Adrenal gland (tissue), 12 donors: ENCODE measurements around the gene PRELP. TPM values are rescaled to one million over a fixed set of nuclear protein-coding genes. Genes with fewer than 3 reads are reported as not detected.

ENCODE experiments used
- DNase-seq, 7 donors: peaks; one replicate each; pipeline ENCODE4 v3.0.0-alpha.2; 2019 to 2020
- H3K27ac ChIP-seq, 5 donors: fragments of 200-600 bp; sonication (generic) in 4 of 5; 1 replicate in 3 of 5; 2 replicates in 2 of 5; pipeline versions ENCODE4 v1.5.1 to v1.8.0; 2016 to 2020; ENCODE audit warnings: mild to moderate bottlenecking in 1 of 5
- H3K27me3 ChIP-seq: fragments of 200-600 bp; 2 replicates; pipeline ENCODE4 v1.8.0; 2021
- H3K36me3 ChIP-seq, 2 donors: fragments of 200-600 bp; replicated peaks in 1 of 2; 1 replicate in 1 of 2; 2 replicates in 1 of 2; pipeline versions ENCODE4 v1.5.1 to v1.8.0; 2018 to 2022
- H3K4me1 ChIP-seq, 2 donors: fragments of 200-600 bp; replicated peaks in 1 of 2; 1 replicate in 1 of 2; 2 replicates in 1 of 2; pipeline versions ENCODE4 v1.5.1 to v1.8.0; 2018 to 2021
- H3K4me3 ChIP-seq, 4 donors: fragments of 200-600 bp; sonication (generic) in 3 of 4; one replicate each; pipeline ENCODE4 v1.5.1; 2016 to 2018
- H3K9me3 ChIP-seq, 3 donors: fragments of 200-600 bp; sonication (generic) in 1 of 3; replicated peaks in 1 of 3; 1 replicate in 2 of 3; 2 replicates in 1 of 3; pipeline versions ENCODE4 v1.5.1 to v1.8.0; 2016 to 2021
- POLR2A ChIP-seq, 2 donors: fragments of 450-650 bp; IDR thresholded peaks; one replicate each; pipeline ENCODE4 v1.6.1; 2017; ENCODE audit warnings: antibody characterized with exemption in 2 of 2, mild to moderate bottlenecking in 2 of 2, moderate library complexity in 1 of 2
- WGBS, 4 donors: extraction: QIAGEN DNeasy Blood & Tissue Kit in 2 of 4; methylation state at CpG; one replicate each; pipeline versions ENCODE4 v1.1.5 to v1.1.7; 2013 to 2017; 5-methylcytosine and 5-hydroxymethylcytosine counted together
- intact Hi-C, 2 donors: fragments of 100-400 bp; cut with DNase I; formaldehyde crosslinking; loops; one replicate each; pipeline versions ENCODE4 v1.14.1 to v1.15.0; 2022 to 2023
- polyA plus RNA-seq, 3 donors: library from polyadenylated mRNA; stranded (reverse); fragments of 200-250 nt in 2 of 3; fragments of 350-450 nt in 1 of 3; fragmentation: Illumina TruSeq in 1 of 3; extraction: RNeasy Lipid Tissue Mini Kit (QIAGEN cat#74804) in 1 of 3; gene quantifications; one replicate each; pipeline ENCODE4 v1.2.3, GENCODE V29; 2013 to 2014
- total RNA-seq, 9 donors: library from RNA; depleted of rRNA in 4 of 9; stranded (reverse); fragments of >200 nt in 4 of 9; fragments of 120-200 nt in 1 of 9; fragmentation: NEBNext Ultra II Directional in 1 of 9; extraction: Animal tissue kit (Norgen Biotek cat#: 25700) in 1 of 9; gene quantifications; one replicate each; pipeline versions ENCODE4 v1.1.0 to v1.2.4, GENCODE V29; 2013 to 2023
- TF ChIP-seq, protein P1 (sequence below), 6 experiments: fragments of 450-650 bp in 4 of 6; fragments of 200-600 bp in 2 of 6; sonication (generic) in 1 of 6; IDR thresholded peaks; 1 replicate in 5 of 6; 2 replicates in 1 of 6; pipeline versions ENCODE4 v1.5.1 to v1.8.0; 2016 to 2021; ENCODE audit warnings: antibody characterized with exemption in 6 of 6, mild to moderate bottlenecking in 2 of 6, moderate library complexity in 1 of 6
- donor health status: healthy with polysubstance abuse.
- donor health status: Bipolar disorder and iron deficiency.
- donor health status: DM: yes; HTN: yes; CAD: no.
- donor health status: DM: no; HTN: no; CAD: no.
- donor health status: DM: no; HTN: no; CAD: no.
- donor health status: DM: yes; HTN: yes; CAD: no.

PRELP gene
- total and polyA plus RNA-seq, 12 donors, result 0.61 to 29.4 (median 13.6) TPM

DNA sequence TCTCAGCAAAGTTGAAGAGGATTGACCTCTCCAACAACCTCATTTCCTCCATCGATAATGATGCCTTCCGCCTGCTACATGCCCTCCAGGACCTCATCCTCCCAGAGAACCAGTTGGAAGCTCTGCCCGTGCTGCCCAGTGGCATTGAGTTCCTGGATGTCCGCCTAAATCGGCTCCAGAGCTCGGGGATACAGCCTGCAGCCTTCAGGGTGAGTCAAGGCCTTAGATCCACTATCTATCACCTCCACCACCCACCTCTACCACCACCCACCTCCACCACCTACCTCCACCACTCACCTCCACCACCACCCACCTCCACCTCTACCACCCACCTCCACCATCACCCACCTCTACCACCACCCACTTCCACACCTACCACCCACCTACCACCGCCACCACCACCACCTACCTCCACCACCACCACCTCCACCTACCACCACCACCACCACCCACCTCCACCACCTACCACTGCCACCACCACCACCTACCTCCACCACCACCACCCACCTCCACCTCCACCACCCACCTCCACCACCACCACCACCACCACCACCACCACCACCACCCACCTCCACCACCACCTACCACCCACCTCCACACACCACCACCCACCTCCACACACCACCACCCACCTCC is 24.2 kb downstream of the PRELP start:
- Histone ChIP-seq H3K27ac (no peak overlapping the region), H3K9me3 (no peaks in the 10 kb centered on the region), H3K36me3 (no peaks in the 10 kb centered on the region), H3K4me1 (no peaks in the 10 kb centered on the region), H3K4me3 (no peak overlapping the region), H3K27me3 (no peaks in the 10 kb centered on the region)
- 78 to 81% (median 79%) methylated on average over 7 of the region's 7 CpGs for WGBS, 4 donors
- no peak for DNase-seq
- TF ChIP-seq POLR2A (IDR thresholded peaks at IDR 0.05), result no peak
- TF ChIP-seq, protein P1, sequence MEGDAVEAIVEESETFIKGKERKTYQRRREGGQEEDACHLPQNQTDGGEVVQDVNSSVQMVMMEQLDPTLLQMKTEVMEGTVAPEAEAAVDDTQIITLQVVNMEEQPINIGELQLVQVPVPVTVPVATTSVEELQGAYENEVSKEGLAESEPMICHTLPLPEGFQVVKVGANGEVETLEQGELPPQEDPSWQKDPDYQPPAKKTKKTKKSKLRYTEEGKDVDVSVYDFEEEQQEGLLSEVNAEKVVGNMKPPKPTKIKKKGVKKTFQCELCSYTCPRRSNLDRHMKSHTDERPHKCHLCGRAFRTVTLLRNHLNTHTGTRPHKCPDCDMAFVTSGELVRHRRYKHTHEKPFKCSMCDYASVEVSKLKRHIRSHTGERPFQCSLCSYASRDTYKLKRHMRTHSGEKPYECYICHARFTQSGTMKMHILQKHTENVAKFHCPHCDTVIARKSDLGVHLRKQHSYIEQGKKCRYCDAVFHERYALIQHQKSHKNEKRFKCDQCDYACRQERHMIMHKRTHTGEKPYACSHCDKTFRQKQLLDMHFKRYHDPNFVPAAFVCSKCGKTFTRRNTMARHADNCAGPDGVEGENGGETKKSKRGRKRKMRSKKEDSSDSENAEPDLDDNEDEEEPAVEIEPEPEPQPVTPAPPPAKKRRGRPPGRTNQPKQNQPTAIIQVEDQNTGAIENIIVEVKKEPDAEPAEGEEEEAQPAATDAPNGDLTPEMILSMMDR (IDR thresholded peaks at IDR 0.05), result no peak
- intact Hi-C loops, result loop anchor here (10.0 kb wide), 1 partner anchor 125 kb away; the partner anchor contains the start of gene ATP2B4 (in 2 of the 2)

DNA sequence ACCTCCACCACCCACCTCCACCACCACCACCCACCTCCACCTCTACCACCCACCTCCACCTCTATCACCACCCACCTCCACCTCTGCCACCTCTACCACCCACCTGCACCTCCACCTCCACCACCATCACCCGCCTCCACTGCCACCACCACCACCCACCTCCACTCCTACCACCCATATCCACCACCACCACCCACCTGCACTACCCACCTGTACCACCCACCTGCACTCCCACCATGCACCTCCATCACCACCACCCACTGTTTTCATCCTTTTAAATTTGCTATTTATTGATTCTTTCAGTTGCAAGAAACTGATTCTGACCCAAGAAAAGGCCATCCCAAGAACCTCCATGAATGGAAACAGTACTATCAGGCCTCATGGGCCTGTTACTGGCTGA is 24.7 kb downstream of the PRELP start:
- no peak for DNase-seq
- TF ChIP-seq, protein P1 (IDR thresholded peaks at IDR 0.05), result no peak
- TF ChIP-seq POLR2A (IDR thresholded peaks at IDR 0.05), result no peak
- Histone ChIP-seq H3K4me3 (no peak overlapping the region), H3K27me3 (no peaks in the 10 kb centered on the region), H3K27ac (no peak overlapping the region), H3K36me3 (no peaks in the 10 kb centered on the region), H3K9me3 (no peaks in the 10 kb centered on the region), H3K4me1 (no peaks in the 10 kb centered on the region)
- WGBS, 4 donors, result 86 to 100% (median 98%) methylated on average over 1 of the region's 1 CpG
- intact Hi-C loops, result loop anchor here (10.0 kb wide), 1 partner anchor 125 kb away; the partner anchor contains the start of gene ATP2B4 (in 2 of the 2)

DNA sequence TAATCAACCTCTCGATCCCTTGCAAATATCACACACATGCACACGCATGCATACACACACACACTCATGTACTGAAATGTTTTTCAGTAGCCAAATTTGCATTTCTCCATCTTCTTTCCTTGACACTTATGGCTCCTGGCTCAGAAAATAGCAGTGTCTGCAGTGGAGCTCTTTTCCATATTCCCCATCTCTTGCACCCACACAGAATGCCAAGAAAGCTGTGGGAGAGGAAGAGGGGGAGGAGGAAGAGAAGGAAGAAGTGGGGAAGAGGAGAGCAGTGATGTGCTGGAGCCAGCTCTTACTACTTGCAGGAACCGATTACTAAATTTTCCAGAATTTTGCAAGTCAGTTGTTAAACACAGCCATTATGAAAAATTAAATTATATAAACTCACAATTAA is 28.2 kb downstream of the PRELP start:
- peaks cover 7 to 22% of the 10 kb centered on the region in 2 donors for H3K4me1 ChIP-seq
- H3K9me3 ChIP-seq, result no peaks in the 10 kb centered on the region
- no peaks in the 10 kb centered on the region for H3K36me3 ChIP-seq
- TF ChIP-seq, protein P1 (IDR thresholded peaks at IDR 0.05), result no peak
- TF ChIP-seq POLR2A (IDR thresholded peaks at IDR 0.05), result no peak
- H3K27ac ChIP-seq, result no peak overlapping the region
- DNase-seq, result no peak
- intact Hi-C loops, result loop anchor here (2.0 to 10.0 kb wide), 2 partner anchors 121 to 197 kb away; partner anchors contain the start of gene ATP2B4 (in 2 of the 2)
- H3K27me3 ChIP-seq, result no peaks in the 10 kb centered on the region
- no peak overlapping the region for H3K4me3 ChIP-seq
- 50 to 74% (median 65%) methylated on average over 3 of the region's 3 CpGs for WGBS, 4 donors

DNA sequence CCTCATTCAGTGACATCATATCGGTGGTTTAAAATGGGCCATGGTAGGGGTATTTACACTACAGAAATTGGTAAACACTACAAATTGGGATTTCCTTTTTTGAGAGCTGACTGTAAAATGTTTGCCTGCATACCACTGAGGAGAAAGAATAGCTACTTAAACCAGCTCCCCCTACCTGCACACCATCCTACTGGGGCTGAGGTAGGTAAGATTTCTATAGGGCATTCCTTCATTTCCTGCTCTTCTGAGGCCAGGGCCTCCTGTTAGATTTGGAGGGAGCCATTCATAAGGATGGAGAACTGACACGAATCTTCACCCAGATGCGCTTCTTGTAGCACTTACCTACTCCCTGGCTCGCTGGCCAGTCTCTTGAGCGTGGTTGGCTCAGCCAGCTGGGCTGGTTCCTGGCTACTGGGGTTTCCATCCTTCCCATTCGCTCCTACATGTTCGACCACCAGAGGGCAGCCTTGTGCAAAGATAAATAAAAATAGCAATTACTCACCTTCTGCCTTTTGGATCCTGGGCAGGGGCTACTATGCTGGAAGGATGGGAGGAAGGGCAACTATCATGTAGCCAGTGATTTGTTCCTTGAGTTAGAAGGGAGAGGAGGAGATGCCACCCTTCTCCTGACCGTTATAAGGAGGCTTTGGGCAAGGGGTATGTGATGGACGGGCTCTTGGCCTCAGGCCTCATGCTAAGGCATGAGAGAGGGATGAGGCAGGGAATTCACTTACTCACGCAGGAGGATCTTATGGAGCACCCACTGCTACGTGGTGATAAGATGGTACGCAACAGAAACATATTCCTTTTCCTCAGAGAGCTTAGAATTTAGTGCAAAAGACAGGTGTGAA is 29.0 kb downstream of the PRELP start:
- DNase-seq, result peak; percentile 77 to 95 (median 88)
- Histone ChIP-seq H3K36me3 (no peaks in the 10 kb centered on the region), H3K4me1 (peaks cover 7 to 22% of the 10 kb centered on the region in 2 donors), H3K9me3 (no peaks in the 10 kb centered on the region), H3K27me3 (no peaks in the 10 kb centered on the region), H3K27ac (no peak overlapping the region), H3K4me3 (no peak overlapping the region)
- intact Hi-C loops, result loop anchor here (2.0 to 10.0 kb wide), 2 partner anchors 120 to 196 kb away; partner anchors contain the start of gene ATP2B4 (in 2 of the 2)
- 33 to 35% (median 34%) methylated on average over 11 to 12 of the region's 12 CpGs for WGBS, 4 donors
- no peak for TF ChIP-seq POLR2A (IDR thresholded peaks at IDR 0.05)
- TF ChIP-seq, protein P1 (IDR thresholded peaks at IDR 0.05), result peak; percentile 75 to 93 (median 84)
